DOHH2 (cell line): Measurements from ENCODE around the gene GPATCH2.

Experiments
- H3F3A ChIP-seq: fragments of 200-600 bp; sonication (generic), shearing (Covaris generic); 2 replicates; pipeline ENCODE4 v1.6.0; 2016; ENCODE audit warnings: antibody characterized with exemption, mild to moderate bottlenecking; ENCODE audit not compliant: control insufficient read depth, insufficient read depth
- H3K27ac ChIP-seq: fragments of 200-600 bp; sonication (generic); 2 replicates; pipeline ENCODE4 v1.5.1; 2014; ENCODE audit warnings: low read depth, mild to moderate bottlenecking, low read length, moderate library complexity
- H3K27me3 ChIP-seq: fragments of 200-600 bp; sonication (generic); 2 replicates; pipeline ENCODE4 v1.6.1; 2014; ENCODE audit warnings: mild to moderate bottlenecking, low read length, mixed read lengths; ENCODE audit not compliant: control insufficient read depth
- H3K36me3 ChIP-seq: fragments of 200-600 bp; sonication (generic); 2 replicates; pipeline ENCODE4 v1.6.1; 2014; ENCODE audit warnings: mild to moderate bottlenecking, low read length, moderate library complexity, mixed read lengths; ENCODE audit not compliant: control insufficient read depth
- H3K4me1 ChIP-seq: fragments of 200-600 bp; sonication (generic); 2 replicates; pipeline ENCODE4 v1.6.1; 2014; ENCODE audit warnings: mild to moderate bottlenecking, low read length, mixed read lengths; ENCODE audit not compliant: control insufficient read depth
- H3K4me2 ChIP-seq: fragments of 200-600 bp; sonication (generic); 2 replicates; pipeline ENCODE4 v1.6.0; 2014; ENCODE audit warnings: mild to moderate bottlenecking, low read length, moderate library complexity
- H3K4me3 ChIP-seq: fragments of 200-600 bp; sonication (generic); 2 replicates; pipeline ENCODE4 v1.5.1; 2014; ENCODE audit warnings: mild to moderate bottlenecking, low read length, mixed read lengths
- H3K79me2 ChIP-seq: fragments of 200-600 bp; sonication (generic); 2 replicates; pipeline ENCODE4 v1.6.1; 2014; ENCODE audit warnings: mild to moderate bottlenecking, low read length, mixed read lengths; ENCODE audit not compliant: control insufficient read depth
- H3K9me2 ChIP-seq: fragments of 200-600 bp; sonication (generic); replicated peaks from 2 replicates; pipeline ENCODE4 v1.6.1; 2014; ENCODE audit warnings: mild to moderate bottlenecking, low read length, mixed read lengths; ENCODE audit not compliant: control insufficient read depth
- H3K9me3 ChIP-seq: fragments of 200-600 bp; sonication (generic); 2 replicates; pipeline ENCODE4 v1.6.1; 2014; ENCODE audit warnings: antibody characterized with exemption, low read length, mixed read lengths; ENCODE audit not compliant: control insufficient read depth, insufficient read depth
- H4K20me1 ChIP-seq: fragments of 200-600 bp; sonication (generic); 2 replicates; pipeline ENCODE4 v1.6.0; 2014; ENCODE audit warnings: low read depth, mild to moderate bottlenecking, antibody characterized with exemption, low read length, moderate library complexity; ENCODE audit not compliant: control insufficient read depth, insufficient read depth
- CTCF ChIP-seq: fragments of 200-600 bp; sonication (generic); IDR thresholded peaks from one replicate; pipeline ENCODE4 v1.5.1; 2014; ENCODE audit warnings: antibody characterized with exemption, mild to moderate bottlenecking, low read depth, low read length; ENCODE audit not compliant: poor library complexity, severe bottlenecking
- EZH2phosphoT487 ChIP-seq: fragments of 200-600 bp; sonication (generic); IDR thresholded peaks from 2 replicates; pipeline ENCODE4 v1.6.1; 2017; ENCODE audit warnings: borderline replicate concordance, mild to moderate bottlenecking, antibody characterized with exemption, low read length, moderate library complexity, mixed read lengths

Gene GPATCH2

GRCh38 chr1:217402301-217402700, 228.6 kb downstream of the GPATCH2 start:
- Histone ChIP-seq H3K79me2 (no peaks in the 10 kb centered on the region), H3F3A (no peaks in the 10 kb centered on the region), H3K4me1 (no peaks in the 10 kb centered on the region), H3K9me2 (no peaks in the 10 kb centered on the region), H3K9me3 (no peaks in the 10 kb centered on the region), H3K27ac (no peak overlapping the region), H3K36me3 (no peaks in the 10 kb centered on the region), H3K4me3 (no peak overlapping the region), H4K20me1 (no peaks in the 10 kb centered on the region), H3K27me3 (no peaks in the 10 kb centered on the region), H3K4me2 (no peak overlapping the region)
- TF ChIP-seq EZH2phosphoT487 (no peak), CTCF (no peak)

GRCh38 chr1:217393896-217394295, 237.0 kb downstream of the GPATCH2 start:
- Histone ChIP-seq H3K4me2 (no peak overlapping the region), H3K4me1 (no peaks in the 10 kb centered on the region)

GRCh38 chr1:217392441-217392840, 238.4 kb downstream of the GPATCH2 start:
- no peaks in the 10 kb centered on the region for H3K4me1 ChIP-seq
- no peaks in the 10 kb centered on the region for H3K79me2 ChIP-seq

More at GRCh38 chr1:217393896-217394295, 237.0 kb downstream of the GPATCH2 start:
- Histone ChIP-seq H3K27me3 (no peaks in the 10 kb centered on the region), H3K4me3 (no peak overlapping the region), H3K27ac (no peak overlapping the region), H3F3A (no peaks in the 10 kb centered on the region), H3K9me3 (no peaks in the 10 kb centered on the region), H3K79me2 (no peaks in the 10 kb centered on the region), H4K20me1 (no peaks in the 10 kb centered on the region), H3K9me2 (no peaks in the 10 kb centered on the region), H3K36me3 (no peaks in the 10 kb centered on the region)
- TF ChIP-seq CTCF (no peak), EZH2phosphoT487 (no peak)

More at GRCh38 chr1:217392441-217392840, 238.4 kb downstream of the GPATCH2 start:
- H4K20me1 ChIP-seq, result no peaks in the 10 kb centered on the region
- no peak for TF ChIP-seq EZH2phosphoT487
- TF ChIP-seq CTCF, result no peak
- H3F3A ChIP-seq, result no peaks in the 10 kb centered on the region
- no peak overlapping the region for H3K27ac ChIP-seq
- H3K4me2 ChIP-seq, result no peak overlapping the region
- H3K9me2 ChIP-seq, result no peaks in the 10 kb centered on the region
- H3K4me3 ChIP-seq, result no peak overlapping the region
- H3K27me3 ChIP-seq, result no peaks in the 10 kb centered on the region
- H3K36me3 ChIP-seq, result no peaks in the 10 kb centered on the region
- no peaks in the 10 kb centered on the region for H3K9me3 ChIP-seq
